GM13976 (cell line): ENCODE results near the gene PRTG.

Experiments used
- DNase-seq: peaks from one replicate; pipeline ENCODE4 v3.0.0; 2012; ENCODE audit warnings: low spot score
- CTCF ChIP-seq: IDR thresholded peaks from 2 replicates; pipeline ENCODE4 v1.5.1; 2012; ENCODE audit warnings: borderline replicate concordance, mild to moderate bottlenecking; ENCODE audit not compliant: insufficient read depth; ENCODE audit errors: extremely low read depth, missing control alignments, control extremely low read depth
- in situ Hi-C: fragments of 300-500 bp; cut with MboI; formaldehyde crosslinking; loops from one replicate; pipeline ENCODE4 v1.12.0; 2022; ENCODE audit warnings: low sequenced_read_pairs, mixed read lengths, inconsistent platforms; ENCODE audit not compliant: unreplicated experiment

The PRTG gene

DNA sequence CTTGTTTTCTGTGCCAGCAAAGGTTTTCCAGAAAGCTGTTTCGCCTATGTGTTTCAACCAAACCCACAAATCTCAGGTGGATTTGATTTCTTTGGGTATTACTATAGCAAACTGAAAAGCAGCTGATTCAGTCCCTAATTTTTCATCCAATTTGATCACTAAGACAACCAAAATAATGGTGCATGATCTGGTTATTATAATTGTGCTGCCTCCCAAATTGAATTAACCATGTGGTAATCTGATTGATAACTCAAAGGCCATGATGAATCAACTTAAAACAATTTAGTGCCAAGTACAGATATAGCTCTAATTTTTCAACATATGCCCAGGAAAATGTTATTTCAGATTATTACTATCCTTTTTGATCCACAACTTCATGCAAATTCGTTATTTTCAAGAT, 30.6 kb downstream of the PRTG start:
- DNase-seq, result no peak
- no peak for TF ChIP-seq CTCF
- in situ Hi-C loops, result no loop called here

- TF ChIP-seq CTCF, result no peak
- in situ Hi-C loops, result no loop called here
- DNase-seq, result no peak
These were observed 32.7 kb downstream of the PRTG start for GRCh38 chr15:55710286-55710685.

DNA sequence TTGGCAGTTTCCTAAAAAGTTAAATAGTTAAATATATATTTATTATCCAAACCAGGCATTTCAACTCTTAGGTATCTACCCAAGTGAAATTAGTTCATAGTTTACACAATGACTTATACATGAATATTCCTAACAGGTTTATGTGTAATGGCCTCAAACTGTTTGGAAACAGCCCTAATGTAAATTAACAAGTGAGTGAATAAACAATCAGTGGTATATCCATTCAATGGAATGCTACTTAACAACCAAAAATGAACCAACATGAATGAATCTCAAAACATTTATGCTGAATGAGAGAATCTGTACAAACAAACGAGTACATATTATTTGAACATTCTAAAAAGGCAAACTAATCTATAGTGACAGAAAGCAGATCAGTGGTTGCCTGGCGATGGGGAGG, 33.5 kb downstream of the PRTG start:
- no peak for TF ChIP-seq CTCF

DNA sequence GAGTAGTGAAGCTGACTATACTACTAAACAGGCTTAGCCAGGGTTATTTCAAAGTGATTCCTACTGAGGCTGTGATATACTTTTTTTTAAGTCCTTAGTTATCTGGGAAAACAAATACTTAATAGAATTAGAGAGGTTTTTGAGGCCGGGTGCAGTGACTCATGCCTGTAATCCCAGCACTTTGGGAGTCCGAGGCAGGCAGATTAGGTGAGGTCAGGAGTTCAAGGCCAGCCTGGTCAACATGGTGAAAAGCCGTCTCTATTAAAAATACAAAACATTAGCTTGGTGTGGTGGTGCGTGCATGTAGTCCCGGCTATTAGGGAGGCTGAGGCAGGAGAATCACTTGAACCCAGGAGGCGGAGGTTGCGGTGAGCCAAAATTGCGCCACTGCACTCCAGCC, 34.2 kb downstream of the PRTG start:
- in situ Hi-C loops, result no loop called here
- no peak for TF ChIP-seq CTCF
- no peak for DNase-seq

More for the DNA sequence above, 33.5 kb downstream of the PRTG start:
- in situ Hi-C loops, result no loop called here
- no peak for DNase-seq

DNA sequence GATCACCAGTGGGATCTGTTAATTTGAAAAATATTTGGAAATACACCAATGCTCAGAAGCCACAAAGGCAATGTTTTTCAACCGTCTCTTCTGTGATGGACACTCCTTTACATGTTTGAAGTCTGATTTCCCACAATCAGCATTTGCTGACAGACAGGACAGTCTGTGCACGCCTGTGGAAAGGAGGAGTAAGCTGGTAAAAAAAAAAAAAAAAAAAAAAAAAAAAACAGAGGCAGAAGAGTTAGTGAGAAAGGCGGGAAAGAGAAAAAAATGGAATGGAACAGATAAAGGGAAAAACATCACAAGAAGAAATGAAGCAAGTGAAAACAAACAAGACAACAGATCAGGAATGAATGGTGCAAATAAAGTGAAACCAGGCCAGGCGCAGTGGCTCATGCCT, 35.0 kb downstream of the PRTG start:
- TF ChIP-seq CTCF, result no peak
- in situ Hi-C loops, result no loop called here
- DNase-seq, result no peak

DNA sequence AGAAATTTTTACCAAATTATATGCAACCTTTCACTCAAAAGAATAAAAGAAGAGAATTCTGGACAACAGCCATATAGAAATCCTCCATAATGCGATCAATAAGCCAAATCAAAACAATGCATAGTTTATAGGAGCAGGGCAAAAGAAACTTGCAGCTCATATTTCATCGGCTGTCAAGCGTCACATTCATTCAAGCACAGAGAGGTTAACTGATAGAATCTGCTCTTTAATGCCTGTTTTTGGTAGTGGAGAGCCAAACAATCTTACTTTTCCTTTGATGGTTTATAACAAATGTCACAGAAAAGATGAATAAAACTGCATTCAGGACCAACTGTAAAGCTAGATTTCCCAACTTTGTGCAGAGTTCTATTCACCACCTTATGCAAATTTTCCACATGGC, 35.4 kb downstream of the PRTG start:
- no peak for DNase-seq
- in situ Hi-C loops, result no loop called here
- no peak for TF ChIP-seq CTCF

GRCh38 chr15:55703873-55704301, 39.1 kb downstream of the PRTG start:
- no peak for DNase-seq
- TF ChIP-seq CTCF, result no peak
- in situ Hi-C loops, result no loop called here
